ACC112 (cell line): ENCODE data around the gene SLC15A4.

ENCODE experiments used
- H2AFZ ChIP-seq: fragments of 200-600 bp; sonication (generic); one replicate; pipeline ENCODE4 v1.6.0; 2017; ENCODE audit warnings: antibody characterized with exemption, low read length; ENCODE audit not compliant: unreplicated experiment
- H3K27ac ChIP-seq: fragments of 200-600 bp; sonication (generic); 2 replicates; pipeline ENCODE4 v1.5.1; 2014; ENCODE audit warnings: low read depth, mild to moderate bottlenecking, antibody characterized with exemption, low read length, moderate library complexity
- H3K27me3 ChIP-seq: fragments of 200-600 bp; sonication (generic); 2 replicates; pipeline ENCODE4 v1.6.1; 2014; ENCODE audit warnings: mild to moderate bottlenecking, antibody characterized with exemption, low read length, moderate library complexity, mixed read lengths; ENCODE audit not compliant: insufficient read depth
- H3K36me3 ChIP-seq: fragments of 200-600 bp; sonication (generic); 2 replicates; pipeline ENCODE4 v1.6.1; 2016; ENCODE audit warnings: mild to moderate bottlenecking, antibody characterized with exemption, low read length, moderate library complexity, mixed read lengths; ENCODE audit not compliant: insufficient read depth
- H3K4me1 ChIP-seq: fragments of 200-600 bp; sonication (generic); one replicate; pipeline ENCODE4 v1.6.1; 2016; ENCODE audit warnings: low read length, mixed read lengths; ENCODE audit not compliant: insufficient read depth, unreplicated experiment, control insufficient read depth
- H3K4me3 ChIP-seq: fragments of 200-600 bp; sonication (generic); 2 replicates; pipeline ENCODE4 v1.5.1; 2014; ENCODE audit warnings: mild to moderate bottlenecking, low read depth, low read length
- H3K79me2 ChIP-seq: fragments of 200-600 bp; sonication (generic); one replicate; pipeline ENCODE4 v1.6.0; 2016; ENCODE audit warnings: low read length; ENCODE audit not compliant: control insufficient read depth, unreplicated experiment, insufficient read depth

SLC15A4 gene

DNA sequence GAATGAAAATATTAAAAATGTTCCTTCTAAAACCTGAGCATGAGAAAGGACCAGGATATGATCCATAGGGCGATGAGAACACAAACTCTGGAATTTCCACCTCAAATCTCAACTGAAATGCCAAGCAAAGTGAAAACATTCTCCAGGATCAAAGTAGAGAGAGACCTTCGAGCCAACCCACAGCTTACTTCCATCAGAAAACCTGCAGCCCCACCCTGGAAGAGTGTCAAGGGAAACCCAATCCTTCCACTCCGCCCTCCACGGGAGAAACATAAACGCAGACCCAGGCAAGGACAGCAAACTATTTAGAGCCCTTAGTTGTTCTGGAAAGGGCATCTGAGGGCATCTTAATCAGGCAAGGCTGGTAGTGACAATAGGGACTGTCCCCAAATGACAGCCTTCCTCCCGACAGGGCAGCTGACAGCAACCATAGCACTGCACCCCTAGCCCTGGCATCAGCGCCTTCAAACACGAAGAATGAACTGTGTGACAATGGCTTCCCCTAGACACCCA is 21.8 kb downstream of the SLC15A4 start:
- H3K79me2 ChIP-seq, result peaks cover 34% of the 10 kb centered on the region
- H3K4me1 ChIP-seq, result peaks cover 28% of the 10 kb centered on the region
- H2AFZ ChIP-seq, result no peak overlapping the region
- H3K4me3 ChIP-seq, result peak overlapping the region; percentile 14; the same call in 1 of the 2 replicates
- no peaks in the 10 kb centered on the region for H3K27me3 ChIP-seq
- H3K36me3 ChIP-seq, result peaks cover 23% of the 10 kb centered on the region
- peak overlapping the region; percentile 71 for H3K27ac ChIP-seq

DNA sequence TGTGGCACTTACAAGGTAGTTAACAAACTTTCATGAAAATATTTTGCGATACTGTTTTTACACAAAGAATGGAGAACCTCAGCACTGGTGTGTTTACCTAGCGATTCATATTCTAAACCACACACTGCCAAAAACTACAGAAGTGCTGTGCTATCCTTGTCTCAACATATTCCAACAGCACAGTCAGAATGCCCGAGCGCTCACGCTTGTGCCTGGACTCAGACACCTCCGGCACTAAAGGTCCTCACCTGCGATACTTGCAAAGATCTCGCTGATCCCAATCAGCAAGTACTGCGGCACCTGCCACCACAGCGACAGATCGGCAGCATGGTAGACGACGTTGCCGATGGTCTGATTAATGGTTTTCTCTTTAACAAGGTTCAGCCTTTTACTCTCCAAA is 23.2 kb downstream of the SLC15A4 start:
- Histone ChIP-seq H3K27me3 (no peaks in the 10 kb centered on the region), H3K4me3 (no peak overlapping the region), H3K79me2 (peaks cover 33% of the 10 kb centered on the region), H3K4me1 (peaks cover 34% of the 10 kb centered on the region), H2AFZ (no peak overlapping the region), H3K27ac (no peak overlapping the region), H3K36me3 (peaks cover 31% of the 10 kb centered on the region)

DNA sequence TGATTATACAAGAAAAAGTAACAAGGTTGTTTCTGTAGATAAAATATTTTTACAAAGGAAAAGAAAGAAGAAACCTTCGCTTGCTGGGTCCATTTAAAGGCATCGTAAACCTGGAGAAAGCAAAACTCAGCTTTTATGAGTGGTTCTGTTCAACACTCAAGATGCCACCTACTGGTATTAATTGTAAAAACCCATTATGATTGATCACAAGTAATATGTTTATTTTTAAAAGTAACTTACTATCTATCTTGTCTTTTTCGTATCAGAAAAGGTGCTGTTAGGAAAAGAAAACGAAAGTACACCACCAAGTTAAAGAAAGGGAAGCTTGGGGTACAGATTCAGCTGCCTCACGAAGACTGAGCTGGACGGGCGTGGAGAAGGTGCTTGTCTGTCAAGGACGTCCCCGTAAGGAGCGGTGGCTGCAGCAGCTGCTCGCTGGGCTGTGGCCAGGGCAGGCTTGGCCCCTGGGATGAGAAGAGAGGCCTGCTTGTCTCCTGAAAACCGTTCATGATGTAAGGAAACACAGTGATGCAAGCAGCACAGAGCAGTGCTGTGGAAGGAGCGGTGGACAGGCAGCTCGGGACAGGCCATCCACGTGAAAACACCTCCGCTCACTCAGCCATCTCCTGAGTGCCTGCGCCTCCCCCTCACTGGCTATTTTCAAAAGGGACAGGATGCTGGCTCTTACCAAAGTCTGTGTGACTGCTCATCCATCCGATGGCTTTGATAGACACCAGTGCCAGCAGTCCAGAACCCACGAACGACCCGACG is 25.0 kb downstream of the SLC15A4 start:
- H3K27me3 ChIP-seq, result no peaks in the 10 kb centered on the region
- peaks cover 25% of the 10 kb centered on the region for H3K36me3 ChIP-seq
- H2AFZ ChIP-seq, result no peak overlapping the region
- H3K27ac ChIP-seq, result peak overlapping the region; percentile 91; the same call in 1 of the 2 replicates
- no peak overlapping the region for H3K4me3 ChIP-seq
- H3K79me2 ChIP-seq, result peaks cover 26% of the 10 kb centered on the region
- peaks cover 34% of the 10 kb centered on the region for H3K4me1 ChIP-seq

DNA sequence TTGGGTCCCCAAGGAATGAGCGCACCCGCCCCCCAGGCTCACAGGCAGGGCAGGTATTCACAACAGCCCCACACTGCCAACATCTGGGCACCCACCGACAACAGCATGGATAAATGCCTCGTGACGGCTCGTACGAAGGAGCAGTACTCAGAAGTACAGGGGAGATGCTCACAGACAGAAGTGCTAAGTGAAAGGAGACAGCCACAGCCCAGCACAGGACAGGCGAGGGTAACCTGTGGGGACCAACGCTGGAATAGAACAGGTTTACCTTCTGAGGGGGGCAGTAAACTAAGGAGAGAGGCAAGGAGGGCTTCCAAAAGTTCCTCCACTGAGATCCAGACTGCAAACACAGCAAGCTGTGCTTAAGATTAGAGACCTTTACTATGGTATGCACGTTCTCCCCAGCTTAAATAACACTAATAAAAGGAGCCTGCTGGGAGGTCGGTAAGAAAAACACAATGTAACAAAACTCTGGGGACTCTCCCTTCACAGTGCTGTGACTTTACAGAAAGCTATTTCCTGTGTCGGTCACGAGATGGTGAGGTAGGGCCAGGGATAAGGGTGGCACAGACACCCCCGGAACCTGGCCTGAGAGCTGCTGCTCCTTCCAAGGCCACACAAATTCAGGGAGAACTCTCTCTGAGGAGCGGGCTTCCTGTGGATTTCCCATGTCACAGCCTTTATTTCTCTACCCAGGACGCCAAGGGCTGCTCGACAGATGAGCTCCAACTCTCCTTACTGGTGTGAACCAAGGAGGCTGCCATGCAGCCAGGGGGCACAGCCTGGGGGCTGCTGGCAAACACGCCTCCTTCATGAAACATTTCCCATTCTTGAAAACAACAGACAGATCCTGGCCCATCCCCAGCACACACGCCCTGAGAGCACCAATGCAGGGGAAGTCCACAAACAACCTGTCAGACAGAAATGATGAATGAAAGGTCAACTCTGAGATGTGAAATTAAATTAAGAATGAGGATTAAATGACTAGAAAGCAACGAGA is 26.3 kb downstream of the SLC15A4 start:
- Histone ChIP-seq H3K4me3 (no peak overlapping the region), H3K27me3 (no peaks in the 10 kb centered on the region), H3K4me1 (peaks cover 32% of the 10 kb centered on the region), H2AFZ (no peak overlapping the region), H3K36me3 (peaks cover 26% of the 10 kb centered on the region; the same call in 1 of the 2 replicates), H3K79me2 (peaks cover 13% of the 10 kb centered on the region), H3K27ac (peak overlapping the region; percentile 91)

DNA sequence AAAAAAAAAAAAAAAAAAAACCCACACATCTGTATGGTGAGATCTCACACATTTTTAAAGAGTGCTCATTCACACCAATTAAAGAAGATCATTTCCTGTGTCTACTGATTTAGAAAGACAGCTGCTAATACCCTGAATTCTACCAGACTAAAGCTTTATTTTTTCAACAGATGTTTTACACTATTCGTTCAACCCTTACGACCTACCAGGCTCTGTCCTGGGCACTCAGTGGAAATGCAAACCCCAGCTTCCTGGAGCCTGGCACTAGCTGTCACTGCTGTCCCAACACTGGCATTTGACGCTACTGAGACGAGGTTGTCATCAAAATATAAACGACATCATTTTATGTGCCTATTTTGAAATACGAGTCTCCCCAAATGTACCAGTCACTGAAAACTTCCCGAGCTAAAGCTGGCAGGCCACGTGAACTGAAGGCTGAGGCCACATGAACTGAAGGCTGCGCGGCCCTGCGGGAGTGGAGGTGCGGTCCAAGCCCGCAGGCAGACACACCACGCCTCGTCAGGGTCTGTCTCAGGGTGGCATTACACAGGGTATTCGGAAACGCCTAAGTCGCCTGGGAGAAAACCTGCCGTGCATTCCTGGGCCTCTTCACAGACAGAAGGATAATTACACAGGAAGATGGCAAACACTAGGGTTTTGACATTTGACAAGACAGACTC is 27.2 kb downstream of the SLC15A4 start:
- Histone ChIP-seq H3K27ac (peak overlapping the region; percentile 91), H3K4me1 (peaks cover 25% of the 10 kb centered on the region), H3K27me3 (no peaks in the 10 kb centered on the region), H3K36me3 (peaks cover 26% of the 10 kb centered on the region; the same call in 1 of the 2 replicates), H2AFZ (no peak overlapping the region), H3K4me3 (no peak overlapping the region), H3K79me2 (peaks cover 7% of the 10 kb centered on the region)

DNA sequence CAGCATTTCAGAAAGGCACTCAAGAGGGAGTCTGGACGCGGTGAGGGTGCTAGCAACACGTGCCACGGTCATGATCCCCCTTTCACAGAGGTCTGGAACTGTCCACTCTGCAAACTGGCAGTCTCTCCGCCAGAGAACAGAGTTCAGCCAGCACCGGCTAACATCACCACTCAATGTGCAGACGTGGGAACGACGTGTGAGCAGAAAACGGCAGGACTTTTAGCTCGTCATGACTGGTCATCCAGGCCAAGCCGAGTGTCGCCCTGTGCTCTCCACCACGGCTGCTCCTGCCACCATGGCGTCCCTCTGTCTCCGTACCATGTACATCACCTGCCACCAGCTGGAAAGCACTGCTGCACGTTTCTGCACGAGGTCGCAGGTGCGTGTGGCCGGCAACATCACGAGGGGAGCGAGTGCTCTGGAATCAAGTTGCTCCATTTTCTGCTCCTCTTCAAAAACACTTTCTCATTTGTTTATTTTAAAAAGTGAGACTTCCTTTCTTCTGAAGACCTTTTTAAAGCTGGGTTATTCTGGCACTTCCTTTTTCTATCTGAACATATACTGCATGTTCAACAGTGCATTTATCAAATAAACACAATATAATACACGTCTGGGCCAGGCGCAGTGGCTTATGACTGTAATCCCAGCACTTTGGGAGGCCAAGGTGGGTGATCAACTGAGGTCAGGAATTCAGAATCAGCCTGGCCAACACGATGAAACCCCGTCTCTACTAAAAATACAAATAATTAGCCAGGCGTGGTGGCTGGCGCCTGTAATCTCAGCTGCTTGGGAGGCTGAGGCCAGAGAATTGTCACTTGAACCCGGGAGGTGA is 28.0 kb downstream of the SLC15A4 start:
- H3K79me2 ChIP-seq, result peaks cover 4% of the 10 kb centered on the region
- peaks cover 29% of the 10 kb centered on the region; the same call in 1 of the 2 replicates for H3K36me3 ChIP-seq
- H3K4me3 ChIP-seq, result no peak overlapping the region
- H3K27me3 ChIP-seq, result no peaks in the 10 kb centered on the region
- H3K27ac ChIP-seq, result no peak overlapping the region
- no peak overlapping the region for H2AFZ ChIP-seq
- peaks cover 20% of the 10 kb centered on the region for H3K4me1 ChIP-seq

DNA sequence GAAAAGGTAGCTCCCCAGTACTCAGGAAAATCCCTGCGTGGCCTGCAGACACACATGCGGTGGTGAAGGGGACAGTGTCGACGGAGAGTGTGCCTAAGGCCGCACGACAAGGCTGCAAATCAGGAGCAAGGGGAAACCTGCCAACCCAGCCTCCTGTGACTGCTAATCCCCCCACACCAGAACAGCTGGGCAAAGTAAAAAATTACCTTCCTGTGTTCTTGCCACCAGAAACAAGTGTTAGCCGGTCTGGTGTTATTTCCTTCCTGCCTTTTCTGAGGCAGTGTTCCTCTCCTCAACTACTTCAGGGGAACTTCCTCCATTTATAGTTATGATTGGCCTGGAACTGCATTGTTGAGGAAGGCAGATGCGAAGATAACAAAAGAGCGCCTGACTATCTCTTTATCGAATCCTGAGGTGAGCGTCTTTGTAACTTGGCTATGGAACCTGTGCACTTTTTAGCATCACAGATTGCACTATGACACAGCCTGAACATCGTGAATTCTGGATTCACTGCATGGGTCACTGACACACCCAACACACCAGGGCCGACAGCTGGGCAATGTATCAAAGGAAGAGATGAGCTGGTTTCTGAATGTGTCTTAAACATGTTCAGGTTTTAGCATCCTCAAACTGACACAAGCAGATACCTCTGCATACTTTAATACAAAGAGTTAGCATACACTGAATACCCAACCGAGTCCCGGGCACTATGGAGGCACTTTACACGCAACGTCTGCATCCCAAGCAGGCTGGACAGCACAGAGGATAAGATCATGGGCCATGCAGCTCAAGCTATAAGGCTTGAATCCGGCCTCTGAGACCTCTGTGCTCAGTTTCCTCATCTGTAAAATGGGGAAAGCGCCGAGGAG is 28.9 kb downstream of the SLC15A4 start:
- H3K27ac ChIP-seq, result no peak overlapping the region
- H3K4me3 ChIP-seq, result no peak overlapping the region
- no peaks in the 10 kb centered on the region for H3K79me2 ChIP-seq
- H3K27me3 ChIP-seq, result no peaks in the 10 kb centered on the region
- peaks cover 20% of the 10 kb centered on the region for H3K4me1 ChIP-seq
- H2AFZ ChIP-seq, result no peak overlapping the region
- peaks cover 29% of the 10 kb centered on the region; the same call in 1 of the 2 replicates for H3K36me3 ChIP-seq

DNA sequence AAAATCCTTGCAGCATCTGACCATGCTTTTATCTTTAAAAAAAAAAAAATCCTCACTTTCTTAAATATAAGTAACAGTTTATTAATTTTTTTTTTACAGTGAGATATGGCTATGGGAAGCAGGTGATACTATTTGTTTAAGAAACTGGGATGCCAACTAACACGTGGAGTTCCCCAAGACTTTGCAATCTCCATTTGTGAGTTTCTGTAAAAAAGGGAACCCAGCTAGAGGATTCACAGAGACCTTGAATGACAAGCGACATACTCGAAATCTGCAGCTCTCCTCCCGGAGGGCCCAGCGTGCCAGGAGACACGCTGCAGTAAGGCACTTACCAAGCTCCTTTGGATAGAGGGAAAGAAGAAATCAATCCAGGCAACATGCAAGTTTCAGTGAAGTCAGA is 30.1 kb downstream of the SLC15A4 start:
- H2AFZ ChIP-seq, result no peak overlapping the region
- peaks cover 20% of the 10 kb centered on the region for H3K4me1 ChIP-seq
- H3K27me3 ChIP-seq, result no peaks in the 10 kb centered on the region
- no peak overlapping the region for H3K4me3 ChIP-seq
- H3K79me2 ChIP-seq, result no peaks in the 10 kb centered on the region
- peaks cover 29% of the 10 kb centered on the region; the same call in 1 of the 2 replicates for H3K36me3 ChIP-seq
- H3K27ac ChIP-seq, result no peak overlapping the region

DNA sequence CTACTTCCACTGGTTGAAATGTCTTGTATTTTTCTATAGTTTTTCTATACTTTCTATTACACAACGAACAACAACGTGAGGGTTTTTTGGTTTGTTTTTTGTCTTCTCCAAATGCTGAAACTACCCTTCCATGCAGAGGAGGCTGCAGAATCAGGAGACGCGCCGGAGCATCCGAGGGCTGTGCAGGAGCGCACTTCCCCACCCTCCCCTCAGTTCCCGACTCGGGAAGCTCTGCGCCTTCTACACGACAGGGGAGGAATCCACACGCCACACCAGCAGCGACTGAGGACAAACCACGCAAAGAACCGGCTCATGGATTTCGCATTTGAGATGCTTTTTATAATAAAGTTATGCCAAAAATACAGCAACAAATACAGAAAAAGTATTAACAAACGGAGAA is 30.9 kb downstream of the SLC15A4 start:
- Histone ChIP-seq H3K27ac (no peak overlapping the region), H3K4me3 (no peak overlapping the region), H3K36me3 (peaks cover 29% of the 10 kb centered on the region; the same call in 1 of the 2 replicates), H3K4me1 (peaks cover 14% of the 10 kb centered on the region), H2AFZ (no peak overlapping the region), H3K79me2 (no peaks in the 10 kb centered on the region), H3K27me3 (no peaks in the 10 kb centered on the region)
